H1 (cell line): ENCODE data around the gene GPRIN3. TPM values are rescaled to one million over a fixed set of nuclear protein-coding genes. Genes with fewer than 3 reads are reported as not detected.

Source experiments
- CTCF ChIA-PET: fragments of 300-600 bp; sonication (Branson Sonifier 250); formaldehyde crosslinking; loops from one replicate; lab custom pipeline; 2021; ENCODE audit not compliant: partially characterized antibody; lab: Charles Lee
- POLR2A ChIA-PET: fragments of 300-600 bp; sonication (Branson Sonifier 250); formaldehyde crosslinking; loops from one replicate; lab custom pipeline; 2021; ENCODE audit warnings: inconsistent platforms; ENCODE audit not compliant: partially characterized antibody; lab: Charles Lee
- DNase-seq, 2 experiments: peaks; one replicate each; pipeline versions ENCODE4 v3.0.0 to v3.0.0-alpha.2; 2010 to 2022; ENCODE audit warnings: low spot score in 2 of 2, low read depth in 1 of 2, mixed read lengths in 1 of 2
- FAIRE-seq: peaks from 2 replicates; lab custom pipeline; 2011; peaks lifted over from hg19 to GRCh38; lab: Jason Lieb, UNC
- H2AFZ ChIP-seq: 2 replicates; pipeline ENCODE4 v1.8.1; 2012; ENCODE audit warnings: low read length, inconsistent platforms
- H2AK5ac ChIP-seq: 2 replicates; pipeline ENCODE4 v1.6.1; 2013; ENCODE audit warnings: low read depth, low read length
- H2BK120ac ChIP-seq: replicated peaks from 2 replicates; pipeline ENCODE3; 2013; ENCODE audit warnings: low read depth, low read length, inconsistent platforms
- H2BK12ac ChIP-seq: 2 replicates; pipeline ENCODE4 v1.6.1; 2013; ENCODE audit warnings: low read depth, low read length
- H2BK15ac ChIP-seq: 2 replicates; pipeline ENCODE4 v1.6.1; 2013; ENCODE audit warnings: low read length
- H2BK20ac ChIP-seq: 2 replicates; pipeline ENCODE4 v1.6.1; 2013; ENCODE audit warnings: low read length
- H2BK5ac ChIP-seq: 2 replicates; pipeline ENCODE4 v1.6.1; 2013; ENCODE audit warnings: low read depth, low read length
- H3K14ac ChIP-seq: 2 replicates; pipeline ENCODE4 v1.6.1; 2013; ENCODE audit warnings: inconsistent platforms; ENCODE audit not compliant: insufficient read length
- H3K18ac ChIP-seq: 2 replicates; pipeline ENCODE4 v1.6.1; 2013; ENCODE audit warnings: low read length; ENCODE audit errors: extremely low read depth
- H3K23ac ChIP-seq: 2 replicates; pipeline ENCODE4 v1.6.1; 2013; ENCODE audit warnings: inconsistent platforms; ENCODE audit not compliant: insufficient read length
- H3K23me2 ChIP-seq: 2 replicates; pipeline ENCODE4 v1.6.1; 2013; ENCODE audit warnings: low read depth, low read length
- H3K27ac ChIP-seq: 2 replicates; pipeline ENCODE4 v1.6.1; 2011; ENCODE audit warnings: low read depth, low read length, inconsistent platforms
- H3K27me3 ChIP-seq, 4 experiments: replicated peaks in 1 of 4; 1 replicate in 1 of 4; 2 replicates in 3 of 4; pipeline versions ENCODE4 v1.6.1 to v1.8.1; 2011 to 2013; ENCODE audit warnings: low read length in 3 of 4, mild to moderate bottlenecking in 3 of 4, inconsistent platforms in 2 of 4, mixed read lengths in 2 of 4, moderate library complexity in 1 of 4; ENCODE audit not compliant: control insufficient read depth in 3 of 4, insufficient read depth in 3 of 4; ENCODE audit errors: extremely low read depth in 1 of 4
- H3K36me3 ChIP-seq, 4 experiments: 2 replicates each; pipeline versions ENCODE4 v1.6.1 to v1.8.1; 2011 to 2013; ENCODE audit warnings: mild to moderate bottlenecking in 4 of 4, low read length in 3 of 4, moderate library complexity in 2 of 4, control low read depth in 1 of 4, inconsistent platforms in 1 of 4; ENCODE audit not compliant: insufficient read depth in 4 of 4, control insufficient read depth in 2 of 4
- H3K4ac ChIP-seq: replicated peaks from 2 replicates; pipeline ENCODE3; 2013; ENCODE audit warnings: low read length, low read depth, mixed read lengths, inconsistent platforms; ENCODE audit not compliant: insufficient read length
- H3K4me1 ChIP-seq, 4 experiments: replicated peaks in 1 of 4; 1 replicate in 1 of 4; 2 replicates in 3 of 4; pipeline versions ENCODE4 v1.6.1 to v1.8.1; 2011 to 2013; ENCODE audit warnings: low read length in 3 of 4, inconsistent platforms in 2 of 4, mixed read lengths in 1 of 4; ENCODE audit not compliant: insufficient read depth in 4 of 4, control insufficient read depth in 3 of 4
- H3K4me2 ChIP-seq, 2 experiments: 2 replicates each; pipeline versions ENCODE4 v1.6.1 to v1.8.1; 2011 to 2013; ENCODE audit warnings: low read depth in 2 of 2, low read length in 2 of 2, control low read depth in 1 of 2, inconsistent platforms in 1 of 2, mild to moderate bottlenecking in 1 of 2; ENCODE audit not compliant: insufficient read depth in 1 of 2
- H3K4me3 ChIP-seq, 4 experiments: fragments of 200-600, 300-600 bp in 1 of 4; sonication (generic), shearing (Covaris generic), sonication (Bioruptor Twin) in 1 of 4; 2 replicates each; pipeline versions ENCODE4 v1.5.1 to v1.8.1; 2011 to 2016; ENCODE audit warnings: low read length in 4 of 4, low read depth in 3 of 4, control low read depth in 2 of 4, inconsistent platforms in 2 of 4, mild to moderate bottlenecking in 2 of 4, mixed read lengths in 1 of 4, moderate library complexity in 1 of 4; ENCODE audit not compliant: insufficient read depth in 2 of 4; ENCODE audit errors: extremely low read depth in 1 of 4
- H3K56ac ChIP-seq: replicated peaks from 2 replicates; pipeline ENCODE3; 2013; ENCODE audit warnings: low read depth, mild to moderate bottlenecking, mixed read lengths, low read length, inconsistent platforms; ENCODE audit not compliant: insufficient read length
- H3K79me1 ChIP-seq: 2 replicates; pipeline ENCODE4 v1.6.1; 2013; ENCODE audit warnings: low read depth, low read length, control low read depth
- H3K79me2 ChIP-seq, 2 experiments: 2 replicates each; pipeline versions ENCODE4 v1.6.1 to v1.8.1; 2012 to 2013; ENCODE audit warnings: low read length in 2 of 2, mild to moderate bottlenecking in 2 of 2, inconsistent platforms in 1 of 2; ENCODE audit not compliant: insufficient read depth in 2 of 2, control insufficient read depth in 1 of 2
- H3K9ac ChIP-seq, 4 experiments: replicated peaks in 1 of 4; 1 replicate in 1 of 4; 2 replicates in 3 of 4; pipeline versions ENCODE4 v1.6.1 to v1.8.1; 2011 to 2013; ENCODE audit warnings: low read depth in 3 of 4, low read length in 3 of 4, control low read depth in 2 of 4, mild to moderate bottlenecking in 2 of 4, moderate library complexity in 2 of 4, inconsistent platforms in 1 of 4; ENCODE audit errors: extremely low read depth in 1 of 4
- H3K9me3 ChIP-seq, 2 experiments: 2 replicates each; pipeline versions ENCODE4 v1.6.1 to v1.8.1; 2012 to 2013; ENCODE audit warnings: mild to moderate bottlenecking in 2 of 2, moderate library complexity in 2 of 2, control low read depth in 1 of 2, inconsistent platforms in 1 of 2, low read depth in 1 of 2, low read length in 1 of 2, mixed read lengths in 1 of 2; ENCODE audit not compliant: insufficient read depth in 2 of 2
- H4K20me1 ChIP-seq, 2 experiments: replicated peaks in 1 of 2; 2 replicates each; pipeline versions ENCODE3 to v1.8.1; 2011 to 2013; ENCODE audit warnings: inconsistent platforms in 2 of 2, low read length in 2 of 2, mild to moderate bottlenecking in 1 of 2; ENCODE audit not compliant: insufficient read depth in 2 of 2, control insufficient read depth in 1 of 2
- H4K5ac ChIP-seq: 2 replicates; pipeline ENCODE4 v1.6.1; 2013; ENCODE audit warnings: low read length, low read depth, mixed read lengths, inconsistent platforms; ENCODE audit not compliant: insufficient read length
- H4K8ac ChIP-seq: 2 replicates; pipeline ENCODE4 v1.8.0; 2013; ENCODE audit warnings: mild to moderate bottlenecking, moderate library complexity, low read length, inconsistent platforms; ENCODE audit not compliant: insufficient read depth; ENCODE audit errors: extremely low read depth
- H4K91ac ChIP-seq: replicated peaks from 2 replicates; pipeline ENCODE3; 2013; ENCODE audit warnings: low read length, mixed read lengths, inconsistent platforms; ENCODE audit not compliant: insufficient read length
- ATF3 ChIP-seq: IDR thresholded peaks from 2 replicates; pipeline ENCODE4 v1.6.1; 2011; ENCODE audit warnings: low read depth, mild to moderate bottlenecking, low read length; ENCODE audit not compliant: insufficient read depth
- BCL11A ChIP-seq, 2 experiments: IDR thresholded peaks; one replicate each; pipeline ENCODE4 v1.6.1; 2011; ENCODE audit warnings: low read depth in 2 of 2, low read length in 2 of 2, mild to moderate bottlenecking in 2 of 2
- CHD1 ChIP-seq: IDR thresholded peaks from 2 replicates; pipeline ENCODE4 v1.6.1; 2012; ENCODE audit warnings: low read depth, low read length, improper control_type of control experiment
- JUN ChIP-seq: IDR thresholded peaks from 2 replicates; pipeline ENCODE4 v1.6.1; 2011; ENCODE audit warnings: low read depth, mild to moderate bottlenecking, improper control_type of control experiment, low read length
- KDM4A ChIP-seq: IDR thresholded peaks from one replicate; pipeline ENCODE4 v1.7.1; 2012; ENCODE audit warnings: low read depth, mild to moderate bottlenecking, moderate library complexity, low read length, inconsistent platforms; ENCODE audit not compliant: severe bottlenecking
- NANOG ChIP-seq: IDR thresholded peaks from 2 replicates; pipeline ENCODE4 v1.6.1; 2011; ENCODE audit warnings: low read length, low read depth, mild to moderate bottlenecking, inconsistent platforms; ENCODE audit not compliant: insufficient read depth, poor library complexity, severe bottlenecking
- SAP30 ChIP-seq: fragments of 300-600 bp; sonication (generic); IDR thresholded peaks from 2 replicates; pipeline ENCODE4 v1.7.1; 2012; ENCODE audit warnings: low read length, moderate library complexity, mild to moderate bottlenecking, inconsistent platforms; ENCODE audit not compliant: insufficient read depth, insufficient replicate concordance
- SIRT6 ChIP-seq: IDR thresholded peaks from one replicate; pipeline ENCODE4 v1.7.1; 2012; ENCODE audit warnings: low read length, inconsistent platforms
- SP4 ChIP-seq: IDR thresholded peaks from 2 replicates; pipeline ENCODE4 v1.6.1; 2012; ENCODE audit warnings: low read length, inconsistent platforms
- SUZ12 ChIP-seq: fragments of 200-600 bp; sonication (generic); IDR thresholded peaks from 2 replicates; pipeline ENCODE4 v1.6.1; 2012; ENCODE audit warnings: mild to moderate bottlenecking, inconsistent platforms, low read length, moderate library complexity, mixed read lengths
- WGBS, 2 experiments: shearing (Covaris generic) in 1 of 2; methylation state at CpG; one replicate each; pipeline versions ENCODE4 v1.1.6 to v1.1.7; 2013 to 2015; ENCODE audit warnings: low lambda C conversion rate in 2 of 2, mixed read lengths in 2 of 2, inconsistent platforms in 1 of 2, low coverage in 1 of 2, missing lambda C conversion rate in 1 of 2; ENCODE audit not compliant: insufficient replicate concordance in 2 of 2, insufficient coverage in 1 of 2, insufficient read length in 1 of 2; ENCODE audit errors: extremely low coverage in 1 of 2, missing lambda C conversion rate in 1 of 2; 5-methylcytosine and 5-hydroxymethylcytosine counted together
- polyA plus RNA-seq, 7 experiments: library from polyadenylated mRNA; depleted of rRNA in 3 of 7; stranded (reverse) in 5 of 7; unstranded in 2 of 7; fragments of >200 nt in 5 of 7; fragments of 200-250 nt in 2 of 7; gene quantifications; 1 replicate in 5 of 7; 2 replicates in 1 of 7; 4 replicates in 1 of 7; pipeline versions ENCODE4 v1.2.1 to v1.2.3, GENCODE V29; 2011 to 2013; ENCODE audit warnings: missing spikeins in 2 of 7, mixed read lengths in 2 of 7
- total RNA-seq: library from RNA; stranded (reverse); fragmentation: NEBNext Ultra II Directional; extraction: Animal tissue kit (Norgen Biotek cat#: 25700); gene quantifications from 2 replicates; pipeline ENCODE4 v1.2.1, GENCODE V29; 2021

GPRIN3 gene
- total and polyA plus RNA-seq, 2 of the 8 experiments (the other 6 are each of a cell fraction or from before 2014, with no cell fraction given) = 0.17 to 1.4 TPM

GRCh38 chr4:89217604-89218003, 90.0 kb downstream of the GPRIN3 start:
- Histone ChIP-seq H3K4me1 (no peaks in the 10 kb centered on the region), H3K56ac (no peak overlapping the region), H2AFZ (no peak overlapping the region), H3K9me3 (no peaks in the 10 kb centered on the region), H3K18ac (no peak overlapping the region), H3K27ac (no peak overlapping the region), H3K4ac (no peak overlapping the region), H2BK120ac (no peak overlapping the region), H4K91ac (no peak overlapping the region), H4K20me1 (no peaks in the 10 kb centered on the region), H2BK5ac (no peak overlapping the region), H4K5ac (no peak overlapping the region), H3K9ac (no peak overlapping the region), H3K79me2 (no peaks in the 10 kb centered on the region), H2AK5ac (no peak overlapping the region), H3K4me3 (no peak overlapping the region), H4K8ac (no peak overlapping the region), H3K23me2 (no peaks in the 10 kb centered on the region), H3K14ac (no peak overlapping the region), H2BK15ac (no peak overlapping the region), H2BK20ac (no peak overlapping the region), H3K36me3 (no peaks in the 10 kb centered on the region), H2BK12ac (no peak overlapping the region), H3K27me3 (no peaks in the 10 kb centered on the region), H3K4me2 (no peak overlapping the region), H3K23ac (no peak overlapping the region), H3K79me1 (no peaks in the 10 kb centered on the region)
- CTCF ChIA-PET = interaction anchor here (1.1 to 4.8 kb wide), 7 partner anchors 9 to 217 kb away, joined by 3 to 35 read pairs (median 3); no protein-coding TSS in a partner anchor
- DNase-seq (no peak), FAIRE-seq (no peak)
- POLR2A ChIA-PET = interaction anchor here (0.7 kb wide), 1 partner anchor 333 kb away, joined by 3 read pairs; no protein-coding TSS in a partner anchor
- WGBS, 2 experiments = 96% methylated on average over 1 of the region's 1 CpG; no CpG with 5 or more reads in 1 of the 2 experiments
- TF ChIP-seq SIRT6 (no peak), CHD1 (no peak), KDM4A (no peak), SAP30 (no peak), BCL11A (IDR thresholded peaks at IDR 0.05; ENCODE audit: low read depth in 2 of 2, low read length in 2 of 2) (no peak), SP4 (no peak), JUN (no peak), ATF3 (no peak), SUZ12 (no peak), NANOG (no peak)
